ENCODE data around the gene CD300LB. TPM values are rescaled to one million over a fixed set of nuclear protein-coding genes. Genes with fewer than 3 reads are reported as not detected.

CD300LB gene
- total RNA-seq, 6 experiments from 2014 or later, result not detected

DNA sequence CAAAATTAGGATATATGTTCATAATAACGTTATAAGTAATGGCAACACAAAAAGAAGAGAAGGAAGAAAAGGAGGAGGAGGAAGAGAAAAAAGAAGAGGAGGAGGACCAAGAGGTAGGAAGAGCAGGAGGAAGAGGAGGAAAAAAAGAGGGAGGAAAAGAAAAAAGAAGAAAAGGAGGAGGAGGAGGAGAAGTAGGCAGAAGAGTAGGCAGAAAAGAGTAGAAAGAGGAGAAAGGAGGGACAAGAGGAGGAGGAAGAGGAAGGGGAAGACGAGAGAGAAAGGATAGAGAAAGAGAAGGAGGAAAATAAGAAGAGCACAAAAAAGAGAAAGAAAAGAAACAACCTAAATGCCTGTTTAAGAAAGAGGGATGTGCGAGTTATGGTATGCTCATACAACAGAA is 5.6 kb upstream of the CD300LB start:
- peaks cover 3% of the 10 kb centered on the region; the same call in 1 of the 2 replicates for H3K27me3 Mint-ChIP-seq (ENCODE audit: insufficient read depth)
- TF ChIP-seq, protein P1, sequence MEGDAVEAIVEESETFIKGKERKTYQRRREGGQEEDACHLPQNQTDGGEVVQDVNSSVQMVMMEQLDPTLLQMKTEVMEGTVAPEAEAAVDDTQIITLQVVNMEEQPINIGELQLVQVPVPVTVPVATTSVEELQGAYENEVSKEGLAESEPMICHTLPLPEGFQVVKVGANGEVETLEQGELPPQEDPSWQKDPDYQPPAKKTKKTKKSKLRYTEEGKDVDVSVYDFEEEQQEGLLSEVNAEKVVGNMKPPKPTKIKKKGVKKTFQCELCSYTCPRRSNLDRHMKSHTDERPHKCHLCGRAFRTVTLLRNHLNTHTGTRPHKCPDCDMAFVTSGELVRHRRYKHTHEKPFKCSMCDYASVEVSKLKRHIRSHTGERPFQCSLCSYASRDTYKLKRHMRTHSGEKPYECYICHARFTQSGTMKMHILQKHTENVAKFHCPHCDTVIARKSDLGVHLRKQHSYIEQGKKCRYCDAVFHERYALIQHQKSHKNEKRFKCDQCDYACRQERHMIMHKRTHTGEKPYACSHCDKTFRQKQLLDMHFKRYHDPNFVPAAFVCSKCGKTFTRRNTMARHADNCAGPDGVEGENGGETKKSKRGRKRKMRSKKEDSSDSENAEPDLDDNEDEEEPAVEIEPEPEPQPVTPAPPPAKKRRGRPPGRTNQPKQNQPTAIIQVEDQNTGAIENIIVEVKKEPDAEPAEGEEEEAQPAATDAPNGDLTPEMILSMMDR (IDR thresholded peaks at IDR 0.05), result no peak
- no peak overlapping the region for H3K4me3 Mint-ChIP-seq
- peaks cover 5% of the 10 kb centered on the region; the same call in 1 of the 2 replicates for H3K36me3 Mint-ChIP-seq (ENCODE audit: low read depth)
- no peak for DNase-seq
- H3K9me3 Mint-ChIP-seq, result peaks cover 53% of the 10 kb centered on the region
- no peaks in the 10 kb centered on the region for H3K4me1 Mint-ChIP-seq (ENCODE audit: low read depth)
- H3K27ac Mint-ChIP-seq, result no peak overlapping the region

DNA sequence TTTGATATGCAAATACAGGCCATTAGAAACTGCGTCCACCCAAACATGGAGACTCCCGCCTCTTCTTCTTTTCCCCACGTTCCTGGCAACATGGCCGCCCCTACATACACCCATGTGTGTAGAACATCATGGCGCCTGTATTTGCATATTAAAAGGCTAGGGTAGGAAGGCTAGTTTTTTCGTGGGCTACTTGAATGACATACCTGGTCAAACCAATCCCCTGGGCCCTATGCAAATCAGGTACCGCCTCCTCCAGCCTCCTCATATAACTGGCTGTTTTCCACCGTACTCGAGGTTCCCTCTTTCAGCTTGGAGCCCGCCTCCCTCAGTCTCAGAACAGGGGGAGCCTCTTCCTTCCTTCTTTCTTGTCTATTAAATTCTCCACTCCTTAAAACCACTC is 840 bp upstream of the CD300LB start:
- Mint-ChIP-seq H3K4me3 (no peak overlapping the region), H3K4me1 (ENCODE audit: low read depth) (no peaks in the 10 kb centered on the region), H3K27ac (no peak overlapping the region), H3K27me3 (ENCODE audit: insufficient read depth) (no peaks in the 10 kb centered on the region; the same call in none of the 2 replicates), H3K9me3 (peaks cover 56% of the 10 kb centered on the region), H3K36me3 (ENCODE audit: low read depth) (peaks cover 7% of the 10 kb centered on the region; the same call in 1 of the 2 replicates)
- DNase-seq, result no peak
- TF ChIP-seq, protein P1 (IDR thresholded peaks at IDR 0.05), result no peak

DNA sequence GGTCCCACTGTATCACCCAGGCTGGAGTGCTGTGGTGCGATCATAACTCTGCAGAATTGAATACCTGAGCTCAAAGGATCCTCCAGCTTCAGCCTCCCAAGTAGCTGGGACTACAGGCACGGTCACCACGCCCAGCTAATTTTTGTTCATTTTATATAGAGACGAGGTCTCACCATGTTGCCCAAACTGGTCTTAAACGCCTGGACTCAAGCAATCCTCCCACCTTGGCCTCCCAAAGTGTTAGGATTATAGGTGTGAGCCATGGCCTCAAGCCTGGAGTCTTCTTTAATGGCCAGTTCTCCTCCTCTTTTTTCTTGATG is 484 bp downstream of the CD300LB start:
- DNase-seq, result no peak
- Mint-ChIP-seq H3K9me3 (peaks cover 58% of the 10 kb centered on the region), H3K4me3 (no peak overlapping the region), H3K36me3 (ENCODE audit: low read depth) (peaks cover 7% of the 10 kb centered on the region; the same call in 1 of the 2 replicates), H3K27ac (no peak overlapping the region), H3K27me3 (ENCODE audit: insufficient read depth) (peaks cover under 1% of the 10 kb centered on the region), H3K4me1 (ENCODE audit: low read depth) (no peaks in the 10 kb centered on the region)
- TF ChIP-seq, protein P1 (IDR thresholded peaks at IDR 0.05), result no peak

DNA sequence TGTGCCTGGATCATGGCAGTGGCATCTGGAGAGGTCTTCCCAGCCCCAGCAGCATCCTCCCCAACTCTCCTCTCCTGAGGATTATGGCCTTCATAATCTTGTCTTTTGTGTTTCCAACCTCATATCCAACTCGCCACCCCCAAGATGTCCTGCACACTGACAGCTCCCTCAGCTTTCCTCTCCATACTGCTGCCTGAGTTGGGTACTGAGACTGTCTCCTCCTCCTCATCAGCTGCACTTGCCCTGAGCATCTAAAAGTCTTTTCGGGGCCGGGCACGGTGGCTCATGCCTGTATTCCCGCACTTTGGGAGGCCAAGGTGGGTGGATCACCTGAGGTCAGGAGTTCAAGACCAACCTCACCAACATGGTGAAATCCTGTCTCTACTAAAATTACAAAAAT is 2.0 kb downstream of the CD300LB start:
- Mint-ChIP-seq H3K27me3 (ENCODE audit: insufficient read depth) (peaks cover 2% of the 10 kb centered on the region), H3K36me3 (ENCODE audit: low read depth) (peaks cover 12% of the 10 kb centered on the region; the same call in 1 of the 2 replicates), H3K4me3 (no peak overlapping the region), H3K27ac (no peak overlapping the region), H3K9me3 (peaks cover 66% of the 10 kb centered on the region), H3K4me1 (ENCODE audit: low read depth) (no peaks in the 10 kb centered on the region)
- TF ChIP-seq, protein P1 (IDR thresholded peaks at IDR 0.05), result no peak
- no peak for DNase-seq

DNA sequence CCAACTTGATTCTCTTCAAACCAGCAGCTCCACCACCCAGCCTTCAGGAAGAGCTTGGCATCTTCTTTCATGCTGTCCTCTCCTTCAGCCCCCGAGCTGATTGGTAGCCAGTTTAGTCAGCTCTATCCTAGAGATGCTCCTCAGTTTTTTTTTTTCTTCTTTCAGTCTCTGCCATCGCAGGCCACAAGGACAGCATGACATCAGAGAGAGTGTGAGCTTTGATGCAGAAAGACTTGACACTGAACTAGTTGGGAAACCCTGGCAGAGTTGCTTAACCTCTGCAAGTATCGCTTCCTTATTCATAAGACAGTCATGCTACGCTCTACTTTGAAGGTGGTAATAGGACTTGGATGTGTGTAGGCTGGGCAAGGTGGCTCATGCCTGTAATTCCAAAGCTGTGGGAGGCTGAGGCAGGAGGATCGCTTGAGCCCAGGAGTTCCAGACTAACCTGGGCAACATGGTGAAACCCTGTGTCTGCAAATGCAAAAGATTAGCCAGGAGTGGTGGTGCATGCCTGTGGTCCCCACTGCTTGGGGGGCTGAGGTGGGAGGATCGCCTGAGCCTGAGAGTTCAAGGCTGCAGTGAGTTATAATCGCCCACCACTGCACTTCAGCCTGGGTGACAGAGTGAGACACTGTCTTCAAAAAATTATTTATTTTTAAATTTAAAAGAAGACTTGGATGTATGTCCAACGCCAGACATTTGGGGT is 2.6 kb downstream of the CD300LB start:
- Mint-ChIP-seq H3K27ac (no peak overlapping the region), H3K4me1 (ENCODE audit: low read depth) (no peaks in the 10 kb centered on the region), H3K4me3 (no peak overlapping the region), H3K27me3 (ENCODE audit: insufficient read depth) (peaks cover 2% of the 10 kb centered on the region), H3K36me3 (ENCODE audit: low read depth) (peaks cover 12% of the 10 kb centered on the region; the same call in 1 of the 2 replicates), H3K9me3 (peaks cover 72% of the 10 kb centered on the region)
- DNase-seq, result no peak
- TF ChIP-seq, protein P1 (IDR thresholded peaks at IDR 0.05), result no peak

Measured in HFFc6 (cell line).